ENCODE data around the gene FAN1. TPM values are rescaled to one million over a fixed set of nuclear protein-coding genes. Genes with fewer than 3 reads are reported as not detected.
A peak's percentile ranks its signal among the peaks of the same experiment; 100 is the strongest.

FAN1 gene
- total and polyA plus RNA-seq, 2 donors from 2014 or later: 11.4 to 23.7 TPM

GRCh38 chr15:30990446-30991254, 86.9 kb downstream of the FAN1 start:
- peak overlapping the region; percentile 84 to 98 (median 95) for H3K9ac ChIP-seq (ENCODE audit: low read length in 3 of 3)
- H3K27me3 ChIP-seq (ENCODE audit: control insufficient read depth, insufficient read depth, low read length): no peaks in the 10 kb centered on the region
- intact Hi-C loops (cut with DNase I): no loop called here
- DNase-seq (peak in 2 of 5 donors; percentile 50), FAIRE-seq (peak; percentile 23)
- peak overlapping the region; percentile 90 to 97 for H3K27ac ChIP-seq (ENCODE audit: low read depth in 2 of 2, low read length in 2 of 2)
- TF ChIP-seq, protein P1, sequence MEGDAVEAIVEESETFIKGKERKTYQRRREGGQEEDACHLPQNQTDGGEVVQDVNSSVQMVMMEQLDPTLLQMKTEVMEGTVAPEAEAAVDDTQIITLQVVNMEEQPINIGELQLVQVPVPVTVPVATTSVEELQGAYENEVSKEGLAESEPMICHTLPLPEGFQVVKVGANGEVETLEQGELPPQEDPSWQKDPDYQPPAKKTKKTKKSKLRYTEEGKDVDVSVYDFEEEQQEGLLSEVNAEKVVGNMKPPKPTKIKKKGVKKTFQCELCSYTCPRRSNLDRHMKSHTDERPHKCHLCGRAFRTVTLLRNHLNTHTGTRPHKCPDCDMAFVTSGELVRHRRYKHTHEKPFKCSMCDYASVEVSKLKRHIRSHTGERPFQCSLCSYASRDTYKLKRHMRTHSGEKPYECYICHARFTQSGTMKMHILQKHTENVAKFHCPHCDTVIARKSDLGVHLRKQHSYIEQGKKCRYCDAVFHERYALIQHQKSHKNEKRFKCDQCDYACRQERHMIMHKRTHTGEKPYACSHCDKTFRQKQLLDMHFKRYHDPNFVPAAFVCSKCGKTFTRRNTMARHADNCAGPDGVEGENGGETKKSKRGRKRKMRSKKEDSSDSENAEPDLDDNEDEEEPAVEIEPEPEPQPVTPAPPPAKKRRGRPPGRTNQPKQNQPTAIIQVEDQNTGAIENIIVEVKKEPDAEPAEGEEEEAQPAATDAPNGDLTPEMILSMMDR (IDR thresholded peaks at IDR 0.05; ENCODE audit: borderline replicate concordance, extremely low read depth, insufficient read depth): no peak
- no peaks in the 10 kb centered on the region for H3K9me3 ChIP-seq (ENCODE audit: control insufficient read depth in 2 of 3, insufficient read depth in 1 of 3, low read length in 3 of 3)
- H3K36me3 ChIP-seq (ENCODE audit: control insufficient read depth in 2 of 3, insufficient read depth in 3 of 3, low read length in 3 of 3): peaks cover 1 to 4% (median 3%) of the 10 kb centered on the region in 3 donors
- peaks cover 0 to 19% (median 17%) of the 10 kb centered on the region in 3 donors for H3K4me1 ChIP-seq (ENCODE audit: control insufficient read depth in 2 of 3, insufficient read depth in 2 of 3, low read depth in 1 of 3, low read length in 3 of 3)
- H3K4me3 ChIP-seq (ENCODE audit: low read length in 3 of 3): peak overlapping the region; percentile 88 to 98 (median 88)

DNA sequence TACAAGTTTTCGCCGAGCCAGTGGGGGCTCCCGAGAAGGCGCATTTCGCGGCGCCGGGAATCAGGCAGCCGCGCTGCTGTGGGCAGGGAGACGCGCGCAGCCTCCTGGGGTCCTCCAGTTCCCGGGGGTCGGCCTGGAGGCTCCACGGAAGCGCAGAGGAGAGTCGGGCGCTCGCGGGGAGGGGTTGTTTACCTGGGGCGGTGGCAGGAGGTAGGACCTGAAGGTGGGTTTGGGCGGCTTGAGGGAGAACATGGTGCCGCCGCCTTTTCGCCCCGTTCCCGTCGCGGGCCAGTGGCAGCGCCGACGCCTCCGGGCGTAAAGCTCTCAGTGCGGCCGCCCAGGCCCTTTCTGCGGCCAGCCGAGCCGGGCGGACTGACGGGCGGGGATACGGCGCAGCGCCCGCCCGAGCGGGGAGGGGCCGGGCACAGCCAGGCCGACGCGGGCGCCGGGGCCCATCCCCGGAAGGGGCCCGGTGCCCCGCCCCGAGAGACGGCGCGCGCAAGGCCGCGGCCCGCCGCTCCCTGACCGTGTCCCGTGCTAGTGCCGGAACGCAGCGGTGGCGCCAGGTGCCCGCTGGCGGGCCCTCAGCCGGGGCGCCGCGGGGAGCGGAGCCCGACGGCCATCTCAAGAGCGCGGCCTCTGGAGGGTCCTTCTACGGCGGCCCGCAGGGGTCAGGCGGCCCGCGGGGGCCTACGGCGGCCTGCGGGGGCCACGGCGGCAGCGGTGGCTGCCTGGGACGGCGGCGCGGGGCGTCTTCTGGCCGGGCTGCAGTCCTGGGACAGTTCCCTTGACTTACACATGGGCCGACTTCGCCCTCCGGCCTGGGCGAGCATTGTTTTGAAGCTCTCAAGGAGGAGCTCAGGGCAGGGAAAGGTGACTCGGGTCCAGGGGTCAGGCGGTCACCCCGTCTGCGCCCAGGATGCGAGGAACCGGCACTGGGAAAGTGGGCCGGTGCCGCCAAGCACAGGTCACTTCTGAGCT, 87.8 kb downstream of the FAN1 start, which contains the start of gene MTMR10:
TSS of gene MTMR10 (minus strand) at position 374 of the 981 bp plus-strand sequence. CDS start at position 252, 122 bp downstream.
- peak; percentile 83 to 93 (median 87) for DNase-seq

DNA sequence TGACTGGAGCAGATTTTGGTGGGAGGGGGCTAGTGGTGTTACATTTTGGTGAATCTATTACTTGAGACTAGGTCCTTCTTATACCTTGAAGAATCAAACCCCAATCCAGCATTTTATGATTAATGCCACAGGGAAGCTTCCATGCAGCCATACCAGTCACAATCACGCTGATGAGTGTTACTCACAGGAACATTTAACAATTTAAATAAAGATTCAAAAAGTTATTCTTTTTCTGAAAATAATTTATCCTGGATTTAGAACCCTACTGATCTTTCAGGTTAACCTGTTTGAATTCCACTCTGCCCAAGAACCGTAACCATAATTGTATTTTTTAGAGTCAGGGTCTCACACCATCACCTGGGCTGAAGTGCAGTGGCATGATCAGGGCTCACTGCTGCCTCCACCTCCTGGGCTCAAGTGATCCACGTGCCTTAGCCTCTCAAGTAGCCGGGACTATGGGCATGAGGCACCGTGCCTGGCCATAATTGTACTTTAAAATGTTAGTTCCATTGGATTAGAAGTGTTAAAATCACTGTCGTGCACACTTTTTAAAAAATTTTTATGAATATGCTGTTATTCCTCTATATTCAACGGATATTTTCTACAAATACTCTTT, 88.6 kb downstream of the FAN1 start:
- no peak for FAIRE-seq

More for the DNA sequence above, 87.8 kb downstream of the FAN1 start, which contains the start of gene MTMR10:
- no peaks in the 10 kb centered on the region for H3K9me3 ChIP-seq (ENCODE audit: control insufficient read depth in 2 of 3, insufficient read depth in 1 of 3, low read length in 3 of 3)
- TF ChIP-seq, protein P1 (IDR thresholded peaks at IDR 0.05; ENCODE audit: borderline replicate concordance, extremely low read depth, insufficient read depth): no peak
- peaks cover 0 to 3% (median 0%) of the 10 kb centered on the region in 3 donors for H3K36me3 ChIP-seq (ENCODE audit: control insufficient read depth in 2 of 3, insufficient read depth in 3 of 3, low read length in 3 of 3)
- intact Hi-C loops (cut with DNase I): no loop called here
- peak within 1 kb of the TSS; percentile 84 to 98 (median 95) for H3K9ac ChIP-seq (ENCODE audit: low read length in 3 of 3)
- H3K4me3 ChIP-seq (ENCODE audit: low read length in 3 of 3): peak within 1 kb of the TSS; percentile 88 to 98 (median 88)
- H3K4me1 ChIP-seq (ENCODE audit: control insufficient read depth in 2 of 3, insufficient read depth in 2 of 3, low read depth in 1 of 3, low read length in 3 of 3): peaks cover 0 to 12% (median 12%) of the 10 kb centered on the region in 3 donors
- no peaks in the 10 kb centered on the region for H3K27me3 ChIP-seq (ENCODE audit: control insufficient read depth, insufficient read depth, low read length)
- FAIRE-seq: no peak
- peak within 1 kb of the TSS; percentile 90 to 97 for H3K27ac ChIP-seq (ENCODE audit: low read depth in 2 of 2, low read length in 2 of 2)

More for the DNA sequence above, 88.6 kb downstream of the FAN1 start:
- peak overlapping the region; percentile 67 to 88 (median 85) for H3K4me3 ChIP-seq (ENCODE audit: low read length in 3 of 3)
- TF ChIP-seq, protein P1 (IDR thresholded peaks at IDR 0.05; ENCODE audit: borderline replicate concordance, extremely low read depth, insufficient read depth): no peak
- peak in 3 of 5 donors; percentile 19 to 51 (median 50) for DNase-seq
- H3K4me1 ChIP-seq (ENCODE audit: control insufficient read depth in 2 of 3, insufficient read depth in 2 of 3, low read depth in 1 of 3, low read length in 3 of 3): peaks cover 0 to 9% (median 5%) of the 10 kb centered on the region in 3 donors
- intact Hi-C loops (cut with DNase I): no loop called here
- H3K27me3 ChIP-seq (ENCODE audit: control insufficient read depth, insufficient read depth, low read length): no peaks in the 10 kb centered on the region
- peaks cover 0 to 3% (median 0%) of the 10 kb centered on the region in 3 donors for H3K36me3 ChIP-seq (ENCODE audit: control insufficient read depth in 2 of 3, insufficient read depth in 3 of 3, low read length in 3 of 3)
- no peaks in the 10 kb centered on the region for H3K9me3 ChIP-seq (ENCODE audit: control insufficient read depth in 2 of 3, insufficient read depth in 1 of 3, low read length in 3 of 3)
- H3K9ac ChIP-seq (ENCODE audit: low read length in 3 of 3): peak overlapping the region; percentile 47 to 89 (median 67)
- peak overlapping the region; percentile 90 to 97 for H3K27ac ChIP-seq (ENCODE audit: low read depth in 2 of 2, low read length in 2 of 2)

Measured in kidney (tissue), 14 donors.